Body of pancreas (tissue), 4 donors: Measurements from ENCODE around the gene NOM1. TPM values are rescaled to one million over a fixed set of nuclear protein-coding genes. Genes with fewer than 3 reads are reported as not detected.
A peak's percentile ranks its signal among the peaks of the same experiment; 100 is the strongest.

Experiments
- ATAC-seq: fragments of 150-250 bp; one replicate; pipeline ENCODE4 v1.9.1; 2016
- DNase-seq, 4 donors: peaks; one replicate each; pipeline ENCODE4 v3.0.0-alpha.2; 2019
- H3K27ac ChIP-seq, 4 donors: fragments of 200-600 bp; sonication (generic); 1 replicate in 3 of 4; 2 replicates in 1 of 4; pipeline versions ENCODE4 v1.5.1 to v1.6.1; 2016 to 2019; ENCODE audit warnings: mild to moderate bottlenecking in 1 of 4, mixed read lengths in 1 of 4, moderate library complexity in 1 of 4
- H3K27me3 ChIP-seq, 2 donors: fragments of 200-600 bp; sonication (generic); one replicate each; pipeline ENCODE4 v1.6.0; 2016; ENCODE audit warnings: mild to moderate bottlenecking in 1 of 2
- H3K36me3 ChIP-seq, 2 donors: fragments of 200-600 bp; sonication (generic); replicated peaks in 1 of 2; 2 replicates each; pipeline ENCODE4 v1.5.1; 2016; ENCODE audit warnings: low read depth in 2 of 2; ENCODE audit not compliant: insufficient read depth in 1 of 2
- H3K4me1 ChIP-seq: fragments of 200-600 bp; sonication (generic); one replicate; pipeline ENCODE4 v1.6.0; 2016
- H3K4me3 ChIP-seq, 2 donors: fragments of 200-600 bp; sonication (generic); 1 replicate in 1 of 2; 2 replicates in 1 of 2; pipeline ENCODE4 v1.5.1; 2016 to 2019
- H3K9me3 ChIP-seq, 3 donors: fragments of 200-600 bp; sonication (generic); 1 replicate in 2 of 3; 2 replicates in 1 of 3; pipeline ENCODE4 v1.5.1; 2016
- CTCF ChIP-seq, 7 experiments: fragments of 450-650 bp in 4 of 7; fragments of 200-600 bp in 3 of 7; sonication (generic) in 3 of 7; IDR thresholded peaks; one replicate each; pipeline ENCODE4 v1.5.1; 2016 to 2019; ENCODE audit warnings: antibody characterized with exemption in 7 of 7
- POLR2A ChIP-seq, 3 donors: fragments of 450-650 bp; IDR thresholded peaks; one replicate each; pipeline ENCODE4 v1.6.1; 2016; ENCODE audit warnings: antibody characterized with exemption in 3 of 3, mild to moderate bottlenecking in 2 of 3
- WGBS, 2 donors: methylation state at CpG; one replicate each; pipeline ENCODE4 v1.1.5; 2017; 5-methylcytosine and 5-hydroxymethylcytosine counted together
- intact Hi-C: fragments of 100-400 bp; cut with DNase I; formaldehyde crosslinking; loops from one replicate; pipeline ENCODE4 v1.15.1; 2023
- total RNA-seq, 2 donors: library from RNA; depleted of rRNA; stranded (reverse); fragments of >200 nt; gene quantifications; one replicate each; pipeline ENCODE4 v1.1.0, GENCODE V29; 2016

The NOM1 gene
- total RNA-seq, 2 donors from 2014 or later, result 23.1 to 28.0 TPM

GRCh38 chr7:156943091-156944041 lies 6.1 kb upstream of the NOM1 start:
- ATAC-seq, result peak; percentile 67
- H3K9me3 ChIP-seq, result no peaks in the 10 kb centered on the region

GRCh38 chr7:156944876-156945275 lies 4.6 kb upstream of the NOM1 start:
- peak overlapping the region in 1 of 4 donors; percentile 76 for H3K27ac ChIP-seq
- H3K27me3 ChIP-seq, result no peaks in the 10 kb centered on the region
- H3K9me3 ChIP-seq, result no peaks in the 10 kb centered on the region
- DNase-seq, result no peak
- TF ChIP-seq CTCF (IDR thresholded peaks at IDR 0.05) (no peak), POLR2A (IDR thresholded peaks at IDR 0.05) (no peak)
- ATAC-seq, result no peak
- intact Hi-C loops, result no loop called here
- no peak overlapping the region for H3K4me3 ChIP-seq
- peaks cover 28% of the 10 kb centered on the region for H3K4me1 ChIP-seq
- 49 to 51% methylated on average over 9 of the region's 9 CpGs for whole genome bisulfite sequencing, 2 donors
- H3K36me3 ChIP-seq, result no peaks in the 10 kb centered on the region

More at GRCh38 chr7:156943091-156944041, 6.1 kb upstream of the NOM1 start:
- intact Hi-C loops, result no loop called here
- 26 to 27% methylated on average over 22 to 36 of the region's 36 CpGs for WGBS, 2 donors
- Histone ChIP-seq H3K4me3 (no peak overlapping the region), H3K27ac (peak overlapping the region; percentile 58 to 86 (median 78)), H3K4me1 (peaks cover 20% of the 10 kb centered on the region), H3K27me3 (no peaks in the 10 kb centered on the region), H3K36me3 (no peaks in the 10 kb centered on the region)
- peak; percentile 43 to 57 (median 48) for DNase-seq
- TF ChIP-seq CTCF (IDR thresholded peaks at IDR 0.05), result no peak
- peak in 2 of 3 donors; percentile 44 to 53 for TF ChIP-seq POLR2A (IDR thresholded peaks at IDR 0.05)

DNA sequence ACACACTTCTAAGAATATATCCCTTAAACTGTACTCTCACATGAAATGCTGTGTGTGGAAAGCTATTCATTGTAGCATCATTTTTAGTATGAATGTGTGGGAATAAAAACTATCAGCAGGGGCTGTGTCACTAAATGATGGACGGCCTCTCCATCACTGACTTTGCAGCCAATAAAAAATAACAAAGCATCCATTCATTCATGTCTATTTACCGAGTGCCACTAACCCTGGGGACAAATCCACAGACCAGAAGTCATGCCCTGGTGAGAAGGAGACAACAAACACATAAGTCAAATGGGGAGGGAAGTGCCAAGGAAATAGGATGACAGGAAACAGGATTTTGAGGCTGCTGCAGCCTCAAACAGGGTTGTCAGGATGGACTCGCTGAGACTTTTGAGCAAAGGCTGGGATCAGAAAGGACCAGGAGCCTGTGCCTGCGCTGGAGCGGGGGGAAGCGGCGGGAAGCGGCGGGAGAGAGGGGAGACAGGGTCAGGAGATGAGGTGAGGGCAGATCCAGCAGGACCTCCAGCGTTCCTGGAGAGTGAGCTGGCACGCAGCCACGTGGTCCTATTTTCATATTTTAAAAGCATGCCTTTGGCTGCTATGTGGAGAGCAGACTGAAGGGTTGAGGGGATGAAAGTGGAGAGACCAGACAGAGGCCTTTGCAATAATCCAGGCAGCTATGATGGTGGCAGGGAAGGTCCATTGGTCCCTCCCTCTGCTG lies 2.2 kb upstream of the NOM1 start:
- no peaks in the 10 kb centered on the region for H3K9me3 ChIP-seq
- H3K4me1 ChIP-seq, result peaks cover 49% of the 10 kb centered on the region
- peak in 1 of 4 donors; percentile 33 for DNase-seq
- intact Hi-C loops, result no loop called here
- WGBS, 2 donors, result 25 to 36% methylated on average over 10 to 12 of the region's 12 CpGs
- ATAC-seq, result no peak
- peak overlapping the region in 1 of 4 donors; percentile 22 for H3K27ac ChIP-seq
- H3K27me3 ChIP-seq, result no peaks in the 10 kb centered on the region
- no peak overlapping the region for H3K4me3 ChIP-seq
- H3K36me3 ChIP-seq, result no peaks in the 10 kb centered on the region
- TF ChIP-seq POLR2A (IDR thresholded peaks at IDR 0.05) (no peak), CTCF (IDR thresholded peaks at IDR 0.05) (no peak)

DNA sequence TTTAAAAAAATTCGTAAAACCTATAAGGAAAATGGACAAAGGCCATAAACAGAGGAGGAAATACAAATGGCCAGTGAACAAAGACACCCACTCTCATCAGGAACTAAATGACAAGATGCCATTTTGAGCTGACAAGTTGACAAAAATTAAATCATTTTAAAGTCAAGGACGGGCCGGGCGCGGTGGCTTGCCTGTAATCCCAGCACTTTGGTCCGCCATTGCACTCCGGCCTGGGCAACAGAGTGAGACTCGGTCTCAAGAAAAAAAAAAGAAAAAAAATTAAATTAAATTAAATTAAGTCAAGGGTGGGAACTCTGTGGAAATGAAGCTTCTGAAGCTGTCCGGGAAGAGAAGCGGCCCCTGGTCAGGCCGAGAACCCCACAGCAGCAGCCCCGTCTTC lies 1.2 kb upstream of the NOM1 start:
- ATAC-seq, result no peak
- Histone ChIP-seq H3K9me3 (no peaks in the 10 kb centered on the region), H3K27ac (no peak overlapping the region), H3K36me3 (peaks cover 0 to 4% of the 10 kb centered on the region in 2 donors), H3K4me3 (no peak overlapping the region), H3K4me1 (peaks cover 41% of the 10 kb centered on the region), H3K27me3 (no peaks in the 10 kb centered on the region)
- intact Hi-C loops, result no loop called here
- no peak for TF ChIP-seq POLR2A (IDR thresholded peaks at IDR 0.05)
- no peak for TF ChIP-seq CTCF (IDR thresholded peaks at IDR 0.05)
- 78 to 86% methylated on average over 12 of the region's 12 CpGs for WGBS, 2 donors
- DNase-seq, result no peak
